AG04450 (cell line): ENCODE results near the gene PPM1H. TPM values are rescaled to one million over a fixed set of nuclear protein-coding genes. Genes with fewer than 3 reads are reported as not detected.
A peak's percentile ranks its signal among the peaks of the same experiment; 100 is the strongest.

Experiments
- CTCF ChIA-PET: fragments of 300-600, 350-600 bp; formaldehyde crosslinking; extraction: SDS; loops from one replicate; lab custom pipeline; 2022; ENCODE audit warnings: antibody characterized with exemption, inconsistent platforms; lab: Charles Lee
- POLR2A ChIA-PET: fragments of 350-600 bp; formaldehyde crosslinking; extraction: SDS; loops from one replicate; lab custom pipeline; 2021; ENCODE audit warnings: antibody characterized with exemption, inconsistent platforms; lab: Yijun Ruan, JAX
- DNase-seq: peaks from one replicate; pipeline ENCODE4 v3.0.0-alpha.2; 2011; ENCODE audit warnings: low read depth, low spot score
- H3K27ac ChIP-seq: one replicate; pipeline ENCODE4 v1.5.1; 2012; ENCODE audit warnings: low read depth, low read length, control low read depth
- H3K27me3 ChIP-seq: one replicate; pipeline ENCODE4 v1.6.0; 2012; ENCODE audit warnings: low read length; ENCODE audit not compliant: control insufficient read depth, insufficient read depth
- H3K4me3 ChIP-seq: 2 replicates; pipeline ENCODE4 v1.5.1; 2011; ENCODE audit warnings: mild to moderate bottlenecking, low read depth, low read length, control low read depth
- H3K9me3 ChIP-seq: 2 replicates; pipeline ENCODE4 v1.5.1; 2012; ENCODE audit warnings: low read length; ENCODE audit not compliant: control insufficient read depth, insufficient read depth
- polyA plus RNA-seq: library from polyadenylated mRNA; depleted of rRNA; stranded (reverse); fragments of >200 nt; gene quantifications from 2 replicates; pipeline ENCODE4 v1.2.3, GENCODE V29; 2011
- TF ChIP-seq, protein P1 (sequence below): IDR thresholded peaks from 2 replicates; pipeline ENCODE4 v1.5.1; 2011; ENCODE audit warnings: low read depth, low read length, control low read depth, inconsistent platforms

Gene PPM1H
- polyA plus RNA-seq, 1 experiment, result 0.12 TPM

- no peaks in the 10 kb centered on the region; the same call in 1 of the 2 replicates for H3K9me3 ChIP-seq
- TF ChIP-seq, protein P1, sequence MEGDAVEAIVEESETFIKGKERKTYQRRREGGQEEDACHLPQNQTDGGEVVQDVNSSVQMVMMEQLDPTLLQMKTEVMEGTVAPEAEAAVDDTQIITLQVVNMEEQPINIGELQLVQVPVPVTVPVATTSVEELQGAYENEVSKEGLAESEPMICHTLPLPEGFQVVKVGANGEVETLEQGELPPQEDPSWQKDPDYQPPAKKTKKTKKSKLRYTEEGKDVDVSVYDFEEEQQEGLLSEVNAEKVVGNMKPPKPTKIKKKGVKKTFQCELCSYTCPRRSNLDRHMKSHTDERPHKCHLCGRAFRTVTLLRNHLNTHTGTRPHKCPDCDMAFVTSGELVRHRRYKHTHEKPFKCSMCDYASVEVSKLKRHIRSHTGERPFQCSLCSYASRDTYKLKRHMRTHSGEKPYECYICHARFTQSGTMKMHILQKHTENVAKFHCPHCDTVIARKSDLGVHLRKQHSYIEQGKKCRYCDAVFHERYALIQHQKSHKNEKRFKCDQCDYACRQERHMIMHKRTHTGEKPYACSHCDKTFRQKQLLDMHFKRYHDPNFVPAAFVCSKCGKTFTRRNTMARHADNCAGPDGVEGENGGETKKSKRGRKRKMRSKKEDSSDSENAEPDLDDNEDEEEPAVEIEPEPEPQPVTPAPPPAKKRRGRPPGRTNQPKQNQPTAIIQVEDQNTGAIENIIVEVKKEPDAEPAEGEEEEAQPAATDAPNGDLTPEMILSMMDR, result no peak
- H3K27me3 ChIP-seq, result peaks cover 22% of the 10 kb centered on the region
- no peak overlapping the region for H3K27ac ChIP-seq
- H3K4me3 ChIP-seq, result peak overlapping the region; percentile 65
- CTCF ChIA-PET, result interaction anchor here (1.3 to 2.2 kb wide), 4 partner anchors 12 to 134 kb away, joined by 5 to 11 read pairs (median 6); no protein-coding TSS in a partner anchor
- DNase-seq, result no peak
- POLR2A ChIA-PET, result interaction anchor here (0.7 kb wide), 1 partner anchor 67 kb away, joined by 3 read pairs; no protein-coding TSS in a partner anchor
Measured at GRCh38 chr12:62934239-62934798, 631 bp downstream of the PPM1H start.

DNA sequence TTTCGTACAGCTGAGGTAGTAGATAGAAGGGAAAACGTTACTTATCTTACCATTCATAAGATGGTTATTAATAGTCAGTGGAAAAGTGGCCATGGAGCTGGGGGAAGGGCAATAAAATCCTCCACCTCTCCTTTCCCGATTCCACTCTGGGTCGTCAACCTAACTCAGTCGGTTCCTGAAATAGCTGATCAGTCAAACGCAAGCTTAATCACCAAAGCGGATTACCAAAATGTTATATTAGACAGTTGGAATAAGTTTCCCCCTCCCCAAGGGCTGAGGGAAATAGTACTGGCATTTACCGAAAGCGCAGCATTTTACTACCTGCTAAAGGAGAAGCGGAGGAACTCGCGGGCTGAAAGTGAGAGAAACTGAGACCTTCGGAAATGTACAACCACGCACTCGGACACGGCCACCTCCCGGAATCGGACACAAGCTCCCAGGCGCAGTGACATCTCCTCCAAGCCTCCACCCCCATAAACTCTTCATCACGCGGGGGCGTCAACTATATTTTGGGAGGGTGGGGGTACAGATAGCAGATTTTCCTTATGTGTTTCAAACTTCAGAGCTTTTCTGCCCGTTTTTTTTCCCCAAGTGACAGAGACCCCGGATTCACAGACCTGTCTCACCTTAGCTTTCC is 1.2 kb downstream of the PPM1H start:
- no peaks in the 10 kb centered on the region; the same call in 1 of the 2 replicates for H3K9me3 ChIP-seq
- CTCF ChIA-PET, result interaction anchor here (1.3 to 2.2 kb wide), 5 partner anchors 11 to 135 kb away, joined by 3 to 11 read pairs (median 5); no protein-coding TSS in a partner anchor
- DNase-seq, result no peak
- peak overlapping the region; percentile 65 for H3K4me3 ChIP-seq
- H3K27me3 ChIP-seq, result peaks cover 23% of the 10 kb centered on the region
- no peak overlapping the region for H3K27ac ChIP-seq
- POLR2A ChIA-PET, result no interaction called here
- TF ChIP-seq, protein P1, result no peak

GRCh38 chr12:62933220-62933601 is 1.7 kb downstream of the PPM1H start:
- DNase-seq, result no peak
- no peak overlapping the region for H3K4me3 ChIP-seq
- POLR2A ChIA-PET, result no interaction called here
- TF ChIP-seq, protein P1, result no peak
- no peaks in the 10 kb centered on the region; the same call in 1 of the 2 replicates for H3K9me3 ChIP-seq
- no peak overlapping the region for H3K27ac ChIP-seq
- CTCF ChIA-PET, result interaction anchor here (1.3 to 2.2 kb wide), 4 partner anchors 11 to 120 kb away, joined by 3 to 11 read pairs (median 5); no protein-coding TSS in a partner anchor
- peaks cover 26% of the 10 kb centered on the region for H3K27me3 ChIP-seq

DNA sequence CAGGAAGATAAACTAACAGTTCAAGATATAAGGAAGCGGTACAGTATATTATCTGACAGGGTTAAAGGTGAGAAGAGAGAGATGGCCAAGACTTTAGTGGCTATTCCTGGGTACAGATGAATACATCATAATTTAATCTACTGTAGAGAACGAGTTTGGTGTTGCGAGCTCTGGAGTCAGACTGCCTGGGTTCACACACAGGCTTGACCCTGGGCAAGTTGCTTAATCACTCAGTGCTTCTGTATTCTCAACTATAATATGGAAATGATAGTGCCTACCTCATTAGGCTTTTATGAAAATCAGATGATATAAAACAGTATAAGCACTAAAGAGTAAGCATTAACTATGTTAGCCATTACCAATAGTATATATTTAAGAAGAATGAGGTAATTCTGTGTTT is 3.5 kb downstream of the PPM1H start:
- DNase-seq, result no peak
- Histone ChIP-seq H3K9me3 (no peaks in the 10 kb centered on the region; the same call in 1 of the 2 replicates), H3K4me3 (no peak overlapping the region), H3K27ac (no peak overlapping the region), H3K27me3 (peaks cover 26% of the 10 kb centered on the region)
- ChIA-PET POLR2A (no interaction called here), CTCF (interaction anchor here (0.5 kb wide), 1 partner anchor 9 kb away, joined by 3 read pairs; no protein-coding TSS in a partner anchor)
- TF ChIP-seq, protein P1, result no peak
